GM12878 (cell line): ENCODE measurements around the gene SPINDOC. TPM values are rescaled to one million over a fixed set of nuclear protein-coding genes. Genes with fewer than 3 reads are reported as not detected.

Experiments
- ATAC-seq: fragments of 200-7000 bp; cut with Tn5 transposase; 3 replicates; pipeline ENCODE4 v1.9.1; 2020; ENCODE audit warnings: mild to moderate bottlenecking, moderate library complexity
- BruUV-seq: library from RNA; stranded (reverse); fragments of 400-500 nt; replicated peaks from 2 replicates; lab custom pipeline; 2021; lab: Mats Ljungman, UMichigan
- CTCF ChIA-PET: fragments of 300-600 bp; sonication (Branson Sonifier 250); formaldehyde crosslinking; extraction: SDS; loops from one replicate; lab custom pipeline; 2021; ENCODE audit warnings: inconsistent platforms; lab: Yijun Ruan, JAX
- POLR2A ChIA-PET: fragments of 350-600 bp; formaldehyde crosslinking; extraction: SDS; loops from one replicate; lab custom pipeline; 2021; ENCODE audit warnings: inconsistent platforms; lab: Charles Lee
- RAD21 ChIA-PET: fragments of 300-600 bp; sonication (Branson Sonifier 250); formaldehyde crosslinking; loops from one replicate; lab custom pipeline; 2023; ENCODE audit warnings: antibody characterized with exemption; ENCODE audit not compliant: unreplicated experiment; lab: Charles Lee
- SMC1A ChIA-PET: fragments of 300-600 bp; sonication (Branson Sonifier 250); formaldehyde crosslinking; loops from one replicate; lab custom pipeline; 2023; ENCODE audit not compliant: unreplicated experiment, uncharacterized antibody; lab: Charles Lee
- DNase-seq: peaks from one replicate; pipeline ENCODE4 v3.0.0-alpha.2; 2011; ENCODE audit warnings: low read depth, low spot score
- FAIRE-seq: peaks from 3 replicates; lab custom pipeline; 2011; peaks lifted over from hg19 to GRCh38; lab: Jason Lieb, UNC
- H2AFZ ChIP-seq: 2 replicates; pipeline ENCODE4 v1.6.0; 2011; ENCODE audit warnings: low read depth, low read length, control low read depth; ENCODE audit not compliant: control insufficient read depth
- H3K27ac ChIP-seq: 2 replicates; pipeline ENCODE4 v1.5.1; 2011; ENCODE audit warnings: control low read depth; ENCODE audit not compliant: control insufficient read depth, insufficient read depth
- H3K27me3 ChIP-seq, 2 experiments: replicated peaks in 1 of 2; 2 replicates each; pipeline versions ENCODE4 v1.6.0 to v1.6.1; 2011; ENCODE audit warnings: low read length in 1 of 2; ENCODE audit not compliant: control insufficient read depth in 2 of 2, insufficient read depth in 2 of 2
- H3K36me3 ChIP-seq, 2 experiments: 2 replicates each; pipeline ENCODE4 v1.5.1; 2011; ENCODE audit warnings: low read length in 1 of 2; ENCODE audit not compliant: control insufficient read depth in 2 of 2, insufficient read depth in 2 of 2
- H3K4me1 ChIP-seq: 2 replicates; pipeline ENCODE4 v1.6.1; 2011; ENCODE audit warnings: mild to moderate bottlenecking, low read length, moderate library complexity, mixed read lengths; ENCODE audit not compliant: control insufficient read depth, insufficient read depth
- H3K4me2 ChIP-seq: 2 replicates; pipeline ENCODE4 v1.6.0; 2011; ENCODE audit warnings: control low read depth; ENCODE audit not compliant: control insufficient read depth, insufficient read depth
- H3K4me3 ChIP-seq: fragments of 200-600 bp; sonication (generic); 2 replicates; pipeline ENCODE4 v1.5.1; 2016
- H3K79me2 ChIP-seq: 2 replicates; pipeline ENCODE4 v1.6.0; 2011; ENCODE audit warnings: low read length; ENCODE audit not compliant: control insufficient read depth, insufficient read depth
- H3K9ac ChIP-seq: 2 replicates; pipeline ENCODE4 v1.8.0; 2011; ENCODE audit warnings: low read length, control low read depth, mixed read lengths; ENCODE audit not compliant: control insufficient read depth, insufficient read depth
- H3K9me3 ChIP-seq: replicated peaks from 3 replicates; pipeline ENCODE4 v1.5.1; 2011; ENCODE audit warnings: mild to moderate bottlenecking, low read length; ENCODE audit not compliant: control insufficient read depth, insufficient read depth
- H4K20me1 ChIP-seq: 2 replicates; pipeline ENCODE4 v1.6.0; 2011; ENCODE audit not compliant: control insufficient read depth, insufficient read depth
- CREM ChIP-seq: IDR thresholded peaks from 2 replicates; pipeline ENCODE4 v1.6.1; 2014; ENCODE audit warnings: antibody characterized with exemption, low read depth
- E2F4 ChIP-seq: IDR thresholded peaks from 2 replicates; pipeline ENCODE4 v1.6.1; 2012; ENCODE audit warnings: low read depth, low read length, improper control_type of control experiment
- GABPA ChIP-seq: IDR thresholded peaks from 2 replicates; pipeline ENCODE4 v1.6.1; 2014; ENCODE audit warnings: antibody characterized with exemption, low read depth, mild to moderate bottlenecking, inconsistent platforms
- IRF5 ChIP-seq: fragments of 450-650 bp; IDR thresholded peaks from 2 replicates; pipeline ENCODE4 v1.6.1; 2017; ENCODE audit warnings: borderline replicate concordance
- WGBS: methylation state at CpG from one replicate; pipeline ENCODE4 v1.1.6; 2016; ENCODE audit warnings: low lambda C conversion rate; ENCODE audit not compliant: insufficient replicate concordance, insufficient coverage; ENCODE audit errors: missing lambda C conversion rate; 5-methylcytosine and 5-hydroxymethylcytosine counted together
- in situ Hi-C: fragments of 300-500 bp; cut with MboI; formaldehyde crosslinking; loops from 9 replicates; pipeline ENCODE4 v1.14.3; 2018; ENCODE audit warnings: mixed read lengths
- intact Hi-C: fragments of 100-400 bp; cut with micrococcal nuclease; formaldehyde crosslinking; loops from one replicate; pipeline ENCODE4 v1.14.2; 2022; ENCODE audit not compliant: unreplicated experiment
- polyA plus RNA-seq, 11 experiments: library from polyadenylated mRNA; depleted of rRNA in 4 of 11; unstranded in 6 of 11; stranded (reverse) in 5 of 11; fragments of >200 nt; fragmentation: Nextera tagmentation in 4 of 11; fragmentation: Illumina TruSeq in 1 of 11; extraction: Ambion mirVana in 4 of 11; extraction: Trizol in 1 of 11; gene quantifications; 1 replicate in 1 of 11; 2 replicates in 10 of 11; pipeline versions ENCODE4 v1.2.1 to v1.2.3, GENCODE V29; 2011 to 2016; ENCODE audit warnings: inconsistent platforms in 2 of 11, missing spikeins in 2 of 11, low read depth in 1 of 11
- total RNA-seq, 4 experiments: library from RNA; depleted of rRNA in 3 of 4; stranded (reverse); fragments of >200 nt in 3 of 4; fragmentation: Illumina TruSeq in 1 of 4; extraction: Trizol in 1 of 4; gene quantifications; 2 replicates each; pipeline versions ENCODE4 v1.2.1 to v1.2.3, GENCODE V29; 2013 to 2021

SPINDOC gene
- total and polyA plus RNA-seq, 10 of the 15 experiments (the other 5 are each of a cell fraction or from before 2014, with no cell fraction given), result 0.88 to 38.2 (median 16.9) TPM

GRCh38 chr11:63795066-63795465 lies 18.2 kb upstream of the SPINDOC start:
- BruUV-seq, result no TSS peak
- ChIA-PET SMC1A (no interaction called here), RAD21 (no interaction called here), CTCF (no interaction called here), POLR2A (no interaction called here)
- H3K4me1 ChIP-seq, result no peaks in the 10 kb centered on the region
- no peak overlapping the region for H3K4me2 ChIP-seq
- in situ Hi-C loops, result no loop called here
- no peaks in the 10 kb centered on the region for H3K36me3 ChIP-seq
- no peak overlapping the region for H3K4me3 ChIP-seq
- ATAC-seq (no peak), DNase-seq (no peak), FAIRE-seq (no peak)
- H3K27me3 ChIP-seq, result no peaks in the 10 kb centered on the region
- no peak overlapping the region for H3K27ac ChIP-seq
- WGBS, result 46% methylated on average over 11 of the region's 11 CpGs
- no peak overlapping the region for H3K9ac ChIP-seq
- intact Hi-C loops, result no loop called here
- no peak overlapping the region for H2AFZ ChIP-seq
- no peak for TF ChIP-seq E2F4
- H3K9me3 ChIP-seq, result peaks cover 7% of the 10 kb centered on the region
- no peaks in the 10 kb centered on the region for H3K79me2 ChIP-seq
- H4K20me1 ChIP-seq, result no peaks in the 10 kb centered on the region

GRCh38 chr11:63800921-63801320 lies 12.3 kb upstream of the SPINDOC start:
- RAD21 ChIA-PET, result no interaction called here
- no peak for TF ChIP-seq GABPA
- no peak for TF ChIP-seq IRF5
- TF ChIP-seq CREM, result no peak
- Histone ChIP-seq H3K27ac (no peak overlapping the region), H3K79me2 (no peaks in the 10 kb centered on the region), H3K4me2 (no peak overlapping the region), H3K36me3 (no peaks in the 10 kb centered on the region), H3K4me1 (no peaks in the 10 kb centered on the region), H3K4me3 (no peak overlapping the region), H3K9me3 (no peaks in the 10 kb centered on the region), H4K20me1 (no peaks in the 10 kb centered on the region), H2AFZ (no peak overlapping the region), H3K27me3 (no peaks in the 10 kb centered on the region), H3K9ac (no peak overlapping the region)
- CTCF ChIA-PET, result no interaction called here
- intact Hi-C loops, result no loop called here
- POLR2A ChIA-PET, result no interaction called here
- FAIRE-seq (no peak), DNase-seq (no peak), ATAC-seq (no peak)
- WGBS, result 18% methylated on average over 5 of the region's 5 CpGs
- no TSS peak for BruUV-seq
- in situ Hi-C loops, result no loop called here
- SMC1A ChIA-PET, result no interaction called here
